SK-N-SH (cell line): ENCODE data around the gene CLEC10A. TPM values are rescaled to one million over a fixed set of nuclear protein-coding genes. Genes with fewer than 3 reads are reported as not detected.

ENCODE experiments used
- CTCF ChIA-PET: fragments of 300-600, 350-600 bp; formaldehyde crosslinking; extraction: SDS; loops from one replicate; lab custom pipeline; 2021; lab: Yijun Ruan, JAX
- POLR2A ChIA-PET: fragments of 350-600 bp; sonication (Branson Sonifier 250); formaldehyde crosslinking; extraction: SDS; loops from one replicate; lab custom pipeline; 2020; ENCODE audit warnings: antibody characterized with exemption, inconsistent platforms; lab: Yijun Ruan, JAX
- DNase-seq: peaks from one replicate; pipeline ENCODE4 v3.0.0; 2012
- H2AFZ ChIP-seq: fragments of 200-600 bp; sonication (generic); 2 replicates; pipeline ENCODE4 v1.8.1; 2016; ENCODE audit warnings: antibody characterized with exemption, mild to moderate bottlenecking, low read depth
- H3F3A ChIP-seq: fragments of 200-600 bp; sonication (generic); replicated peaks from 2 replicates; pipeline ENCODE3; 2016; ENCODE audit warnings: antibody characterized with exemption, mild to moderate bottlenecking; ENCODE audit not compliant: insufficient read depth
- H3K27ac ChIP-seq, 2 experiments: fragments of 200-500 bp in 1 of 2; fragments of 200-600 bp in 1 of 2; sonication (Bioruptor generic) in 1 of 2; sonication (generic), shearing (Covaris generic) in 1 of 2; 2 replicates each; pipeline versions ENCODE4 v1.5.1 to v1.6.1; 2014 to 2016; ENCODE audit warnings: low read depth in 2 of 2, inconsistent platforms in 1 of 2, low read length in 1 of 2, mild to moderate bottlenecking in 1 of 2, mixed read lengths in 1 of 2
- H3K27me3 ChIP-seq: fragments of 200-600 bp; sonication (generic), shearing (Covaris generic); 2 replicates; pipeline ENCODE4 v1.6.1; 2016; ENCODE audit warnings: mixed run types; ENCODE audit not compliant: insufficient read depth
- H3K36me3 ChIP-seq, 2 experiments: fragments of 200-500 bp in 1 of 2; fragments of 200-600 bp in 1 of 2; sonication (Bioruptor generic) in 1 of 2; sonication (generic) in 1 of 2; replicated peaks in 1 of 2; 2 replicates each; pipeline versions ENCODE3 to v1.5.1; 2014 to 2016; ENCODE audit warnings: low read length in 1 of 2, mild to moderate bottlenecking in 1 of 2; ENCODE audit not compliant: insufficient read depth in 2 of 2, control insufficient read depth in 1 of 2
- H3K4me1 ChIP-seq, 2 experiments: fragments of 200-500 bp in 1 of 2; fragments of 200-600 bp in 1 of 2; sonication (Bioruptor generic) in 1 of 2; sonication (generic), shearing (Covaris generic) in 1 of 2; 2 replicates each; pipeline versions ENCODE4 v1.5.1 to v1.6.1; 2014 to 2016; ENCODE audit warnings: low read depth in 1 of 2, low read length in 1 of 2, mixed run types in 1 of 2; ENCODE audit not compliant: insufficient read depth in 2 of 2, control insufficient read depth in 1 of 2
- H3K4me2 ChIP-seq: fragments of 200-600 bp; sonication (generic), shearing (Covaris generic); 2 replicates; pipeline ENCODE4 v1.6.1; 2017; ENCODE audit warnings: mixed run types
- H3K4me3 ChIP-seq, 2 experiments: fragments of 200-500 bp in 1 of 2; fragments of 200-600 bp in 1 of 2; sonication (Bioruptor generic) in 1 of 2; sonication (generic), shearing (Covaris generic) in 1 of 2; 2 replicates each; pipeline versions ENCODE4 v1.5.1 to v1.8.1; 2014 to 2016; ENCODE audit warnings: low read depth in 2 of 2, inconsistent platforms in 1 of 2, low read length in 1 of 2, mild to moderate bottlenecking in 1 of 2, mixed read lengths in 1 of 2, moderate library complexity in 1 of 2
- H3K79me2 ChIP-seq: fragments of 200-600 bp; sonication (generic); 2 replicates; pipeline ENCODE4 v1.8.1; 2017; ENCODE audit warnings: mild to moderate bottlenecking; ENCODE audit not compliant: insufficient read depth
- H3K9ac ChIP-seq: fragments of 200-600 bp; sonication (generic); 2 replicates; pipeline ENCODE4 v1.6.1; 2017; ENCODE audit warnings: mixed run types
- H3K9me2 ChIP-seq: fragments of 200-600 bp; sonication (generic); 2 replicates; pipeline ENCODE4 v1.6.1; 2017; ENCODE audit warnings: mixed run types
- H3K9me3 ChIP-seq: fragments of 200-600 bp; sonication (generic); 2 replicates; pipeline ENCODE4 v1.6.1; 2017; ENCODE audit warnings: mixed run types, mild to moderate bottlenecking, moderate library complexity
- H4K20me1 ChIP-seq: fragments of 200-600 bp; sonication (generic); 2 replicates; pipeline ENCODE4 v1.6.1; 2017; ENCODE audit warnings: mild to moderate bottlenecking, mixed run types; ENCODE audit not compliant: insufficient read depth
- EP300 ChIP-seq, 2 experiments: IDR thresholded peaks; 2 replicates each; pipeline versions ENCODE4 v1.4.0 to v1.6.1; 2012; ENCODE audit warnings: borderline replicate concordance in 1 of 2, low read depth in 1 of 2, low read length in 1 of 2
- EZH2phosphoT487 ChIP-seq: fragments of 200-600 bp; sonication (generic); IDR thresholded peaks from 2 replicates; pipeline ENCODE4 v1.6.1; 2017; ENCODE audit warnings: low read depth, mixed run types, mild to moderate bottlenecking, antibody characterized with exemption, moderate library complexity, borderline replicate concordance
- GATA2 ChIP-seq: sonication (generic); formaldehyde crosslinking; IDR thresholded peaks from 2 replicates; pipeline ENCODE4 v1.5.0; 2020; ENCODE audit warnings: mild to moderate bottlenecking, missing genetic modification reagents
- MEF2A ChIP-seq: IDR thresholded peaks from 2 replicates; pipeline ENCODE4 v1.4.0; 2012; ENCODE audit warnings: low read depth, borderline replicate concordance
- RAD21 ChIP-seq: IDR thresholded peaks from 2 replicates; pipeline ENCODE4 v1.6.1; 2012; ENCODE audit warnings: mild to moderate bottlenecking, low read length
- RFX5 ChIP-seq: IDR thresholded peaks from 2 replicates; pipeline ENCODE4 v1.6.1; 2012; ENCODE audit warnings: mild to moderate bottlenecking, improper control_type of control experiment, low read length
- WGBS: methylation state at CpG from one replicate; pipeline ENCODE4 v1.1.6; 2017; ENCODE audit warnings: low lambda C conversion rate; 5-methylcytosine and 5-hydroxymethylcytosine counted together
- polyA plus RNA-seq, 3 experiments: library from polyadenylated mRNA; depleted of rRNA; stranded (reverse); fragments of >200 nt; gene quantifications; 2 replicates each; pipeline ENCODE4 v1.2.3, GENCODE V29; 2012
- TF ChIP-seq, protein P1 (sequence below): IDR thresholded peaks from 2 replicates; pipeline ENCODE4 v1.6.1; 2012; ENCODE audit warnings: mild to moderate bottlenecking, low read depth, low read length, moderate library complexity
- TF ChIP-seq, protein P2 (sequence below): IDR thresholded peaks from 2 replicates; pipeline ENCODE4 v1.4.0; 2012; ENCODE audit warnings: low read depth, borderline replicate concordance
- TF ChIP-seq, protein P3 (sequence below): fragments of 150-350 bp; IDR thresholded peaks from 2 replicates; pipeline ENCODE4 v1.6.1; 2017; ENCODE audit warnings: antibody characterized with exemption, low read length, low read depth, borderline replicate concordance

The CLEC10A gene
- polyA plus RNA-seq, 1 of the 3 experiments (the other 2 are of a cell fraction) = not detected

DNA sequence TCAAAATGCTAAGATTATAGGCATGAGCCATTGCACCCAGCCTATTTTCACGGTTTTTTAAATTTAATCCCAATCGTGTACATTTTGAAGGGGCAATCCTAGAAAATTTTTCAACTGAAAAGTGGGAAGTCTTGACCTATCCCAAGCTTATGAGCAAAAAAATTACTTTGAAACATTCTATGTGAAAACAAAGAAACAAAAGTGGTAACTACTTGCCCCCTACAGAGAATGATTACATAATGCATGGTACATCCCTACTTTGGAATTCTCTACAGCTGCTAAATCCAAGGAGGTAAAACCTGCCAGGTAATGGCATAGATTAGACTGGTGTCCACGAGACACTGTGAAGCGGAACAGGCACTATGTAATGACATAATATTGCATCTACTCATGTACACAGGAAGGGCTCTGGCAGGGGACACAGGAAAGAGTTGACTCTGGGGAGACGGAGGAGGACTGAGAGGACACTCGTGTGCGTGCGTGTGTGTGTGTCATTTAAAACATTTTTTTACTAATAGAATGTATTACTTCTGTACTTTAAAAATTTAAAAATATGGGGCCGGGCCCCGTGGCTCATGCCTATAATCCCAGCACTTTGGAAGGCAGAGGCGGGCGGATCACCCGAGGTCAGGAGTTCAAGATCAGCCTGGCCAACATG is 18.9 kb upstream of the CLEC10A start:
- POLR2A ChIA-PET = no interaction called here
- TF ChIP-seq EP300 (IDR thresholded peaks at IDR 0.05; ENCODE audit: borderline replicate concordance in 1 of 2, low read depth in 1 of 2, low read length in 1 of 2) = no peak
- no peak for TF ChIP-seq MEF2A
- TF ChIP-seq, protein P1, sequence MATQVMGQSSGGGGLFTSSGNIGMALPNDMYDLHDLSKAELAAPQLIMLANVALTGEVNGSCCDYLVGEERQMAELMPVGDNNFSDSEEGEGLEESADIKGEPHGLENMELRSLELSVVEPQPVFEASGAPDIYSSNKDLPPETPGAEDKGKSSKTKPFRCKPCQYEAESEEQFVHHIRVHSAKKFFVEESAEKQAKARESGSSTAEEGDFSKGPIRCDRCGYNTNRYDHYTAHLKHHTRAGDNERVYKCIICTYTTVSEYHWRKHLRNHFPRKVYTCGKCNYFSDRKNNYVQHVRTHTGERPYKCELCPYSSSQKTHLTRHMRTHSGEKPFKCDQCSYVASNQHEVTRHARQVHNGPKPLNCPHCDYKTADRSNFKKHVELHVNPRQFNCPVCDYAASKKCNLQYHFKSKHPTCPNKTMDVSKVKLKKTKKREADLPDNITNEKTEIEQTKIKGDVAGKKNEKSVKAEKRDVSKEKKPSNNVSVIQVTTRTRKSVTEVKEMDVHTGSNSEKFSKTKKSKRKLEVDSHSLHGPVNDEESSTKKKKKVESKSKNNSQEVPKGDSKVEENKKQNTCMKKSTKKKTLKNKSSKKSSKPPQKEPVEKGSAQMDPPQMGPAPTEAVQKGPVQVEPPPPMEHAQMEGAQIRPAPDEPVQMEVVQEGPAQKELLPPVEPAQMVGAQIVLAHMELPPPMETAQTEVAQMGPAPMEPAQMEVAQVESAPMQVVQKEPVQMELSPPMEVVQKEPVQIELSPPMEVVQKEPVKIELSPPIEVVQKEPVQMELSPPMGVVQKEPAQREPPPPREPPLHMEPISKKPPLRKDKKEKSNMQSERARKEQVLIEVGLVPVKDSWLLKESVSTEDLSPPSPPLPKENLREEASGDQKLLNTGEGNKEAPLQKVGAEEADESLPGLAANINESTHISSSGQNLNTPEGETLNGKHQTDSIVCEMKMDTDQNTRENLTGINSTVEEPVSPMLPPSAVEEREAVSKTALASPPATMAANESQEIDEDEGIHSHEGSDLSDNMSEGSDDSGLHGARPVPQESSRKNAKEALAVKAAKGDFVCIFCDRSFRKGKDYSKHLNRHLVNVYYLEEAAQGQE = no peak
- TF ChIP-seq GATA2 (CRISPR knock-in tag) = no peak
- TF ChIP-seq, protein P2, sequence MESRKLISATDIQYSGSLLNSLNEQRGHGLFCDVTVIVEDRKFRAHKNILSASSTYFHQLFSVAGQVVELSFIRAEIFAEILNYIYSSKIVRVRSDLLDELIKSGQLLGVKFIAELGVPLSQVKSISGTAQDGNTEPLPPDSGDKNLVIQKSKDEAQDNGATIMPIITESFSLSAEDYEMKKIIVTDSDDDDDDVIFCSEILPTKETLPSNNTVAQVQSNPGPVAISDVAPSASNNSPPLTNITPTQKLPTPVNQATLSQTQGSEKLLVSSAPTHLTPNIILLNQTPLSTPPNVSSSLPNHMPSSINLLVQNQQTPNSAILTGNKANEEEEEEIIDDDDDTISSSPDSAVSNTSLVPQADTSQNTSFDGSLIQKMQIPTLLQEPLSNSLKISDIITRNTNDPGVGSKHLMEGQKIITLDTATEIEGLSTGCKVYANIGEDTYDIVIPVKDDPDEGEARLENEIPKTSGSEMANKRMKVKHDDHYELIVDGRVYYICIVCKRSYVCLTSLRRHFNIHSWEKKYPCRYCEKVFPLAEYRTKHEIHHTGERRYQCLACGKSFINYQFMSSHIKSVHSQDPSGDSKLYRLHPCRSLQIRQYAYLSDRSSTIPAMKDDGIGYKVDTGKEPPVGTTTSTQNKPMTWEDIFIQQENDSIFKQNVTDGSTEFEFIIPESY = no peak
- TF ChIP-seq EZH2phosphoT487 = no peak
- TF ChIP-seq RAD21 = no peak
- no peak for TF ChIP-seq RFX5
- TF ChIP-seq, protein P3, sequence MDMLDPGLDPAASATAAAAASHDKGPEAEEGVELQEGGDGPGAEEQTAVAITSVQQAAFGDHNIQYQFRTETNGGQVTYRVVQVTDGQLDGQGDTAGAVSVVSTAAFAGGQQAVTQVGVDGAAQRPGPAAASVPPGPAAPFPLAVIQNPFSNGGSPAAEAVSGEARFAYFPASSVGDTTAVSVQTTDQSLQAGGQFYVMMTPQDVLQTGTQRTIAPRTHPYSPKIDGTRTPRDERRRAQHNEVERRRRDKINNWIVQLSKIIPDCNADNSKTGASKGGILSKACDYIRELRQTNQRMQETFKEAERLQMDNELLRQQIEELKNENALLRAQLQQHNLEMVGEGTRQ = no peak

More for the DNA sequence above, 18.9 kb upstream of the CLEC10A start:
- Histone ChIP-seq H3K9ac (no peak overlapping the region), H3K27me3 (peaks cover 77% of the 10 kb centered on the region), H3K9me3 (no peaks in the 10 kb centered on the region), H3K4me2 (no peak overlapping the region), H3K4me3 (no peak overlapping the region), H3K79me2 (no peaks in the 10 kb centered on the region), H3K9me2 (no peaks in the 10 kb centered on the region), H4K20me1 (no peaks in the 10 kb centered on the region), H3K36me3 (no peaks in the 10 kb centered on the region), H3F3A (peaks cover 4% of the 10 kb centered on the region), H2AFZ (no peak overlapping the region), H3K4me1 (no peaks in the 10 kb centered on the region), H3K27ac (no peak overlapping the region)
- no peak for DNase-seq
- 21% methylated on average over 13 of the region's 13 CpGs for WGBS
- CTCF ChIA-PET = interaction anchor here (1.2 to 1.8 kb wide), 3 partner anchors 38 to 47 kb away, joined by 3 to 8 read pairs (median 3); no protein-coding TSS in a partner anchor
